NCI-H2107 (cell line): ENCODE data around the gene ELOVL6.
"Not testable (repeated sequence)": the region's sequence is repeated elsewhere in the genome, so short reads cannot be mapped to it uniquely, and the experiment has no call there.

Experiments used
- DNase-seq: peaks from one replicate; lab custom pipeline; 2025; lab: John Stamatoyannopoulos, UW

The ELOVL6 gene

DNA sequence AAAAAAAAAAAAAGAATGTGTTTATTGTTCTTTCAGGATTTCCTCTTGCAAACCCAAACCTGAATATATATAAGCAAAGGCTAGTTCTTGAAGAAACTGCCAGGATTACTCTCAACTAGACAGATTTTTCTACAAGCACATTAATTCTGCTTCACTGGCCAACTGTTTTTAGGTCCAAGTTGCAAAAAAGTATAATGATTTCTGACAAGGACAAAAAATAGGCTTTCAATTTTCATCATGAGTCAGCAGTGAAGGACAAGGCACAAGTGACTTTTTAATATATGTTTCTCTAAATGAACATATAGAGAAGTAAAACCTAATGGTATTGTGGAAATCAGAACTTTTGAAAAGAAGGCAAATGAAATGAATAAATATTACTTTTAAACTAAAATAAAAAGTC is 73.7 kb downstream of the ELOVL6 start:
- no peak for DNase-seq

DNA sequence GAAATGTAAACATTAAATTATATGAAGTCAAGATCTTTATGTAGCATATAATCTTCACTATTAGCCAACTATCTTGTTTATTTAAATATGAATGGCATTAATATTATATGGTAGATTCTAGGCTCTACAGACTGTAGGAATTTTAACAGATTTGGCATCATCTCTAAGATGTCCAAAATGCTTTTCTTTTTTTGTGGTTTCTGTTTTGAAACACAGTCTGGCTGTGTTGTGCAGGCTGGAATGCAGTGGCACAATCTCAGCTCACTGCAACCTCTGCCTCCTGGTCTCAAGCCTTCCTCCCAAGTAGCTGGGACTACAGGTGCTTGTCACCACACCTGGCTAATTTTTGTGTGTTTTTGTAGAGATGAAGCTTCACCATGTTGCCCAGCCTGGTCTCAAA is 76.2 kb downstream of the ELOVL6 start:
- no peak for DNase-seq

DNA sequence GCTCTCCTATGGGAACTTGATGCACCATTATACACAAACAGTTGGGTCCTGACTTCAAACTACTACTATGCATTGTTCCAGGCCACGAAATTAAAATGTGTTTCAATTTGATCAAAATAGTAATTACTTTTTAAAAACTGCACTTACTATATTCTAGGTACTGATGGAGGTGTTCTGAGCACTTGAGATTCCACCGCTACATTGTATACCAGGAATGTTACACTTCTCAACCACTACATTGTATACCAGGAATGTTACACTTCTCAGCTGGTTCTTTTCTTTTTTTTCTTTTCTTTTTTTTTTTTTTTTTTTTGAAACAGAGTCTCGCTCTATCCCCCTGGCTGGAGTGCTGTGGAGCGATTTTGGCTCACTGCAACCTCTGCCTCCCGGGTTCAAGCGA is 77.9 kb downstream of the ELOVL6 start:
- DNase-seq: no peak

DNA sequence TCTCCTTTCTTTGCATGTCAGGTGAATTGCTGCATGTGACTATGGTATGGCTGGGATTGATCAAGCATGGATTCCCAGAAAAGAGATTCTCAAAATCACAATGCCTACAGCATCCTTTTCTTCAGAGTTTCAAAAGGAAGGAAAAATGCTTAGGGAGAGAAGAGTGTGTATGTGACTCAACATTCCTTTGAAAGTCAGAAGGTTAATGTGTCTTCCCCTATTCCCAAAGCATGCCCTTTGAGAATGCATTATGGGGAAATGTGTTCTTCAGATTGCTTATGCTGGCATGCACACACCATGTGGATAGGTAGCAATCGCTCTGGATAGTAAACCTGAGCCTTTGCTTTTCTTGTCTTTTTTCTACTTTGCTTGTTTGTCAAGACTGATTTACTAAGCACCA is 78.5 kb downstream of the ELOVL6 start:
- DNase-seq: no peak

DNA sequence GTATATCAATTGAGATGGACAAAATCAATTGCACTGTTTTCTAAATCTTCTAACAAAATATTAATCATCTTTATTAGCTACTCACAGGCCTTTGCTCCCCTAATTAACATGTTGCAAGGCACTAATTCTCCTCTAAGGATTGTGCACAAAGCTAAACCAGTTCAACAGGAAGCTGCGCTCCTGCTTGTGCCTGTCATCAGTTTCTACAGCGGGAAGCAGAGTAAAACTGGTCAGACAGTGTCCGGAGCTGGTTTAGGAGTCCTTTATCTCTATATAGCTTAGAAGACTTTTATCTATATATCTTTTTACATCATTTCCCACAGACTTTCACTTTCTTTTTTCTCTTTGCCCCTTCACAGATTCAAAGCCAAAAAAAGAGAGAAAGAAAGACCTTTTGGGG is 79.1 kb downstream of the ELOVL6 start:
- DNase-seq: no peak

DNA sequence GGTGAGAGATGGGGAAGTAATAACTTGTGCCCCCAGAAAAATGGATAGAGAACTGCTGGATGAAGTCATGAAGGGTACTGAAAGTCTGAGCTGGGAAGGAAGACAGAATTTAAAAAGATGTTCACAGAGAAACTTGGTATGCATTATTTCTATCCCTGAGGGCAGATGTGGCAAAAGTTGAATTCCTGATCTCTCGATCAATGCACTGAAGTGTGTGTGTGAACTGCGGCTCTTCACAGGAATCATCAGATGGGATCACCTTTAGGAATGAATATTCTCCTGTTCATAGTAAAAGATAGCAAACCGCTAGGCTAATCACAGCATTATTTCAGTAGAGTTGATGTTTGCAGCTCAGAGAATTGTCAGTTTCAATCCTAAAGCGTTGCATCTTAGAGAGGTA is 86.4 kb downstream of the ELOVL6 start:
- DNase-seq: no peak

DNA sequence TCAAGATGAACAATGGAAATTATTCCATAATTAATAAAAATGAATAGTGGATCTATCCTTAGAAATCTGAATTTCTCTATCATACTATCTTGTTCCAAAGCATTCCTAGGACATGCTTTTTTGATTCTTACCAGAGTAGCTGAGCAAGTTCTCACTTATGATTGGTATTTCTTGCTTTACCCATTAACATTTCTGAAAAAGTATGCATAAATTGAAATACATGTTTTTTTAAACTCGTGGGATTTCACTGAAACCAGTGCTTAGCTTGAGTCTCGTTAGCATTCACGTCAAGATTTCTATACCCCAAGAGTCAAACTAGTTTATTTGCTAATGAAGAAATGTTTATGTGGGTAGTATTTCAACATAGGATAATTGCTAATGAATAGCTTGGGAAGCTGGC is 89.0 kb downstream of the ELOVL6 start:
- DNase-seq: no peak

DNA sequence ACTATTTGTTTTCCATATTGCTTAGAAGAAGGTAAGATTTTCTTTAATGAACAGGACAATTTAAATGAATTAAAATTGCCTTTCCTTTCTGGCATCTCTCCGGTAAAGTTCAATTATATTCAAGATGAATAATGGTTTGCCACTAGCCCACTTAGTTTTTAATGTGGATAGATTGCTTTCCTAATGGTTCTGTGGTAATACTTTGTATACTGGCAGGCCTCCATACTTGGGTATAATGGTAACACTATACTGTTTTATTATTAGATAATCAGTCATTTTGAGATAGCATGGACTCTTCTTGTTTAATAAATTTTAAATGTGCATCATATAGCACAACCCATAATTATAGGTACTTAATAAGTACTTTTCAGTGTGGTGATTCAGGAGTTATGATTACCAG is 89.5 kb downstream of the ELOVL6 start:
- no peak for DNase-seq

DNA sequence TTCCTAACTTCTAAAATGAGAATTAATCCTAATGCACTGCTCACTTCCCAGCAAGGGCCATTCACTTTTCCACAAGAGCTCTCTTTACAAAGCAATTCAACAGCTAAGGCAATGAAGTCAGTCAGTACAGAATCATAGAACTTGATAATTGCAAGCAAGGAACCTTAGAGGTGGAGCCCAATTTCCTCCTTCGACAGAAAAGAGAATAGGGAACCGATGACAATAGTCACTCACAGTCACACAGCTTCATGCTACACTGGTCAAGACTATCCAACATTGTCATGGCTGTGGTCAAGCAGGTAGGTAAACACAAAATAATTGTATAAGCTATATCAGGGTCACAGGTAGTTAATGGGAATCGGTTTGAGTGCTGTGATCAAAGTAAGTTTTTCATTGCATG is 90.0 kb downstream of the ELOVL6 start:
- DNase-seq: no peak

DNA sequence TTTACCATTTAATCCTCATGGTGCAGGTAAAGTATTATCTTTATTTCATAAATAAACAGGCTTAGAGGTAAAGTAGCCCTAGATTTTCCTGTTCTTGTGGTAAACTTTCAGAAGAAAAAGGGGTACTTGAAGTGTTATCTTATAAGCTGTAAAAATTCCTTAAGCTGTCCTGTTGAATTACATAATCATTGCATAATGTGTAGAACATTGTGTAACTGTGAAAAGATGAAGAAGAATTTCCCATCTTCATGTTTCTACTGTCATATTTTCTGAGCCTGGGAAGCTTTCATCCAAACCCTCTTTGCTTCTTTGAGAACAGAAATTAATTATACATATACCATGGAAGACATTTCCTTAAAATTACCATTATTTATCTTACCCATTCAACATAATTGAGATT is 90.5 kb downstream of the ELOVL6 start:
- no peak for DNase-seq

DNA sequence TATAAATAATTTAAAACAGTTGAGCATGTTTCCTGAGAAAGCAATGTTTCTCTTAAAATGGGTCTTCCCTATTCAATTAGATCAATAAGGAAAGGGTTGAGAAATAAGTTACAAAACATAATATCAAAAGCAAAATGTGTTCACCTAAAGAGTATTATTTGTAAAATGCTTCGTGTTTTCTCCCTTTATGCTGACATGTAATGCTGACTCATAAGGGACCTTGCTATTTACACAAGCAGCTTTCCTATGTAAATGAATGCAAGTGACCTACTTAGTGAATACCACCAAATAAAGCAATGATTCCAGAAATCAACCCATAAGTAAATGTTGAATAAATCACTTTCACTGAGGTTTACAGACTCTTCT is 91.5 kb downstream of the ELOVL6 start:
- no peak for DNase-seq

DNA sequence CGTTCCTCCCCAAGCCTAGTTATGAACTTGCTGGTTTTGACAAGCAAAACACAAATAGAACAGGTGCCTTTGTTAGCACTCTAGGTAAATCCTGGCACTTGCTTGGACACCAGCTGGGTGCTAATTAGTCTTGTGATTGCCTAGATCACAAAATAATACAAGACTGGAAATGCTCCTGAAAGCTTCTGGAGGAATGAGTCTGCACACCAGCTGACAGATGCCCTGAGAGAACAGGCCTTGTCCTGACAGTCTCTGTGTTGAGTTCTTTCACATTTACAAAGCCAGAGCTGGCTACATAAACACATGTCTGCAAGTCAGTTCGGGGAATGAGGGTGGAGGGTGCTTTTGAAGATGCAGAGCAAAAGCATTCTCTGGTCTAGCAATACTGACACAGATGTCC is 93.8 kb downstream of the ELOVL6 start:
- no peak for DNase-seq

DNA sequence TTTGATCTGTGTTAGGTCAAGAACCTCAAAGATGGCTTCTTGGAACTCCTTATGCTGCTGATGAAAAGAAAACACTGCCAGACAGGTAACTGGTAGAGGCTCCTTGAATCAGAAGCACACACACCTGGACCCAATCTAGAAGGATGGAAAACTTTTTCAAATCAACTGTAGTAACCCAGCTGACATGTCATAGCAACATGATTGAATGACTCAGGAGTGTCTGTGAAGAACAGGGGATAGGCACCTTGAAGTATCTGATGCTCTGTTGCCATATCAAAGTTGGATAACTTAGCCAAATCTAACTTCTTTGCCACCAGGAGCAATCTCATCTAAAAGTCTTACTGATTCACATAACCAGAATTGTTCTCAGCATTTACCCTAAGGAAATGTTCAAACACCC is 98.8 kb downstream of the ELOVL6 start:
- DNase-seq: no peak

DNA sequence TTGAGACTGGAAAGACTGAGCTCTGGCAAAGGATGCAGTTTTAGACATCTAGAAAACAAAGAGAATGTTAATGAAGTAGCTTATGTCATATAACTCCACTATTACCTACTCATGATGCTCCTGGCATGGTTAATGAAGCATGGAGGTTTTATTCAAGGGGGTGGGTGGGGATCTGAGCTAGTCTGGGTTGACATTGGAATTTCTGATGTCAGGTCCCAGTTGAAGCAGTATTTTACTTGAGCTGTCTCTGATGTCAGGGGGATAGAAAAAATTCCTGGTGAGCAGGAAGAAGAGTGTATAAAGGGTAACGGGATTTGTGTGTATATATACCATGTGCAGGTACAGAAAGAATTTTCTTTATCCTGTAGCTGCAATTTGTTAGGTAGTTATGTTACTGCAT is 102.0 kb downstream of the ELOVL6 start:
- DNase-seq: no peak

DNA sequence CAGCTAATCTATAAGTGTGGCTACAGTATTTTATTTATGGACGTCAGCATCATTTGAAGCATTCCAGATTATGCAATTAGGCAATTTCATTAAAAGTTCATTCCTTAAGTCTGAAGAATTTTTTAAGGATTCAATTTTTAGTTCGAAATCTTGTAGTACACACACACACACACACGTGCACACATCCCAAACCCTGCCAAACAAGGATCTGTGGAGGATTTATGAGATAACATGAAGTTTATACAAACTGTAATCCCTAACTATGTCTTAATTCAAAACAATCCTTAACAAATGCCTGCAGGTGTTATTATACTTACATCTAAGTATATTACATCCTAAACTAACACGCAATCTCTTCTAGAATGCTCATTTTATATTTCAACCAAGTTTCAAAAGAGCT is 105.8 kb downstream of the ELOVL6 start:
- no peak for DNase-seq

DNA sequence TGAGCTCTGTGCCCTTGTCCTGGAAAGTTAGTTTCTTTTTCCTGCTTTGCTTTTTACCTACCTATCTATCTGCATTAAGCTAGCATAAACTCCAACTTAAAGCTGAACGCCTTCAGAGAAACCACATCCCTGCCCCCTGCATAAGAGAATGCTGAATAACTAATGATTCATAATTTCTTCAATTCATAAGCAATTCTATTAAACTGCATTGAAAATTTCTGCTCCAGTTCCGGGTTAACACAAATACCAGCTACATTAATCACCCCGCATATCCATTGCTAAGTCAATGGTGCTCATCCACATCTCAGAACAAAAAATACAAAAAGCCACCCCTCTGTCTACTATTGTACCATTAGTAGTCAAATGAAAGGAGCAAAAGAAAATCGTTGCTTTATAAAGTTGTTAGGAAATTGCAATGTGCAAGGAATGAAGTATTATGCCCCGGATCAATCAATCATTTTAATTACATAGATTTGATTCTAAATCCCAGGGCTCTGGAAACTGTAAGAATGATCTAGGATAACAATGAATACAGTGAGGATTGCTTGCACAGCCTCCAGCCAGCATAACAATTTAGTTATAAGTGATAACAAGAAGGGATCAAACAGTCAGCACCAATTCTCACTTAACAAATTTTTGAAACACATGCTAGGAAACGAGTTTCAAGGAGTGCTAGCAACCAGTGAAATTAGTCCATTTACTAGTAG is 106.8 kb downstream of the ELOVL6 start:
- no peak for DNase-seq

DNA sequence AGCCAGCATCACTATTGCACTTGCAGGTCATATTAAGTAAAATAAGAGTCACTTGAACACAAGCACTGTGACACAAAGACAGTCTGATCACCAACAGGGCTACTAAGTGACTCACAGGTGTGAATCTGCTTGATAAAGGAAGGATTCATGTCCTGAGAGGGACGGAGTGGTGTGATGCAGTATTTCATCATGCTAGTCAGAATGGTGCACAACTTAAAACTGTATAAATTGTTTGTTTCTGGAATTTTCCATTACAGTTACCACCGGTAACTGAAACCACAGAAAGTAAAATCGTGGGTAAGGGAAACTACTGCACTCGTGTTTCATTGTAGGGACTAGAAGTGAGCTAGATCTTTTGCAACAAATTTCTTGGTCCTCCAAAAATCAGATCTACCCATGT is 109.7 kb downstream of the ELOVL6 start:
- DNase-seq: no peak

DNA sequence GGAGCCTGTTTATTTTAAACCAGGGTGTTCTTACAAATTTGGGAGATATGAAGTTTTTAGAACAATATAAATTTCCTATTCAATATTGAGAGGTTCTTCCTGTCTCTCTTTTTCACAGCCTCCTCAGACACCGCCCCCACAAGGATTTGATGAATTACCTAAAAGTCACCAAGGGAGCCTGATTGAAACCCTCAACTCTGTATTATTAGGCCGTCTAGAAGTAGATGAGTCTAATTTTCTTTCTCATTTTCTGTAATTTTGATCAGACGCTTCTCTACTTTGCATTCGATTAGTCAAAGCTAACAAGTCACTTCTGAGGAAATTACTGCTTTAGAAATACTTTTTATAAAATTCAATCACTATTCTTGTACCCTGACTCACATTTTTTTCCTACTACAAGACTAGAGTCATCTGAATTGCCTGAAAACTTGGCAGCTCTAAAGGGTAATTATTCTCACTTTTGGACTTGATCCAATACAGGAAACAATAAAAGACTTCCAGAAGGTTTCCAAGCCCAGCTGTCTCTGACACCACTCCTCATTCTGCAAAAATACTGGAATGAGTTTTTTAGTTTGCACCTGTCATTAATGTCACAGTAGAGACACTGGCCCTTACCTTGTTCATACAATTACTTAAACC is 111.2 kb downstream of the ELOVL6 start:
- peak; percentile 7 for DNase-seq

DNA sequence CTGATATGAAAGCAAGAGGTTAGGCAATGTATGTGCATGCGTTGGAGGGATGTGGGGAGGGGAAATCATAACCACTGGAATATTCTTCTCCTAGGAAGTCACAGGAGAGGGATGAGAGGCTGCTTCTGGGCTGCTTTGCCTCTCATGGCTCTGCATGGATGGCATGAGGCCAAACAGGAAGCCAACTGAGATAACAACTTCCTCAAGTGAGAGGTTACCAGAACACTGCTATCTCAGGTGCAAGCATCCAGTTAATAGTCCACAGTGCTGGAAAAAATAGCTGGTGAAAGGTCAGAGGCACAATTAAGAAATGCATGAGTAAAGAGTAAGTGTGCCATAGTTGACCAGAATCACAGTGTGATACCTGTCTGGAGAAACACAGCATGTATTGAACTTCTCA is 113.3 kb downstream of the ELOVL6 start:
- no peak for DNase-seq

DNA sequence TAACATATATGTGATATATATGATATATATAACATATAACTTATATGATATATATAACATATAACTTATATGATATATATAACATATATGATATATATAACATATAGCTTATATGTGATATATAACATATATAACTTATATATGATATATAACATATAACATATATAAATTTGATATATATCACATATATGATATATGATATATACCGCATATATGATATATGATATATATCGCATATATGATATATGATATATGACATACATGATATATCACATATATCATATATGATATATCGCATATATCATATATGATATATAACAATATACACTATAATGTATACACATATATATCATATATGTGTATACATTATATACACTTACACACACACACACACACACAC is 114.3 kb downstream of the ELOVL6 start:
- no peak for DNase-seq

DNA sequence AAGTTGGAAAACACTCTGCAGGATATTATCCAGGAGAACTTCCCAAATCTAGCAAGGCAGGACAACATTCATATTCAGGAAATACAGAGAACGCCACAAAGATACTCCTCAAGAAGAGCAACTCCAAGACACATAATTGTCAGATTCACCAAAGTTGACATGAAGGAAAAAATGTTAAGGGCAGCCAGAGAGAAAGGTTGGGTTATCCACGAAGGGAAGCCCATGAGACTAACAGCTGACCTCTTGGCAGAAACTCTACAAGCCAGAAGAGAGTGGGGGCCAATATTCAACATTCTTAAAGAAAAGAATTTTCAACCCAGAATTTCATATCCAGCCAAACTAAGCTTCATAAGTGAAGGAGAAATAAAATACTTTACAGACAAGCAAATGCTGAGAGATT is 120.3 kb downstream of the ELOVL6 start:
- not testable (repeated sequence) for DNase-seq

DNA sequence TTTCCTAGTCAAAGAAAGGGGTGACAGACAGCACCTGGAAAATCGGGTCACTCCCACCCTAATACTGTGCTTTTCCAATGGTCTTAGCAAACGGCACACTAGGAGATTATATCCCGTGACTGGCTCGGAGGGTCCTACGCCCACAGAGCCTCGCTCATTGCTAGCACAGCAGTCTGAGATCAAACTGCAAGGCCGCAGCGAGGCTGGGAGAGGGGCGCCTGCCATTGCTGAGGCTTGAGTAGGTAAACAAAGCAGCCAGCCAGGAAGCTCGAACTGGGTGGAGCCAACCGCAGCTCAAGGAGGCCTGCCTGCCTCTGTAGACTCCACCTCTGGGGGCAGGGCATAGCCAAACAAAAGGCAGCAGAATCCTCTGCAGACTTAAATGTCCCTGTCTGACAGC is 121.6 kb downstream of the ELOVL6 start:
- not testable (repeated sequence) for DNase-seq

DNA sequence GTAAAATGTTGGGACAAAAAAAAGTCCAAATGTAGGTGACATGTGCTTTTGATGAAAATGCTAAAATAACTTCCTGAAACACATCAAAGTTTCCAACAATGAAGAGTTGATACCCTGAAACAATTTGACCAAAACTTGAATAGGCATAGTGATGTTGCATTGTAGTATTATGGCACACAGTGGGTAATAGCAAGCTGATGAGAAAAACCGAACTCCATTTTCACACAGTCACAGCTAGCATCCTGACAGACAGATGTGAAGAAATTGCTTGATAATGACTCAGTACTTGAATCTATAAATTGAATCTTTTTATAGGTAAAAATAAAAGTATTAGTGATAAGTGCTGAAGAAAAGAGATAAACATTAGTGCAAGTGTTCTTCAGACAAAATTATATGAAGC is 122.5 kb downstream of the ELOVL6 start:
- no peak for DNase-seq

DNA sequence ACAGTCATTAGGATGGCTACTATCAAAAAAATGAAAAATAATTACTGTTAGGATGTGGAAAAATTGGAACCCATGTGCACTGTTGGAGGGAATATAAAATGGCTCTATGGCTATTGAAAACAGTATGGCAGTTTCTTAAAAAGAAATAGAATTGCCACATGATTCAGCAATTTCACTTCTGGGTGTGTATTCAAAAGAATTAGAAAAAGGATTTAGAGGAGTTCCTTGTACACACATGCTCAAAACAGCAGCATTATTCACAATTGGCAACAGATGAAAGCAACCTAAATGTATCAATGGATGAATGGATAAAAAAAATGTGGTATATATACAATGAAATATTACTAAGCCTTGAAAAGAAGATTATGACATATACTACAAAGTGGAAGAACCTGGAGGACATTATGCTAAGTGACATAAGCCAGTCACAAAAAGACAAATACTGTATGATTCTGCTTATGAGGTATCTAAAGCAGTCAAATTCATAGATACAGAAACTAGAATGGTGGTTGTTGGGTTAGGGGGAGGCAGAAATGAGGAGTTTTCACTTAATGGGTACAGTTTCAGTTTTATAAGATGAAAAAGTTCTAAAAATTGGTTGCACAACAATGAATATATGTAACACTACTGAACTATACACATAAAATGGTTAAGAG is 123.2 kb downstream of the ELOVL6 start:
- no peak for DNase-seq
